GM21737 (cell line): ENCODE results near the gene TRPV5.

ENCODE experiments used
- ATAC-seq: cut with Tn5 transposase; IDR thresholded peaks from one replicate; pipeline ENCODE4 v1.9.1; 2021; ENCODE audit warnings: mild to moderate bottlenecking, moderate library complexity; ENCODE audit not compliant: unreplicated experiment

Gene TRPV5

GRCh38 chr7:142887282-142888015, 46.1 kb downstream of the TRPV5 start:
- ATAC-seq: no peak

- no peak for ATAC-seq
These were observed 46.7 kb downstream of the TRPV5 start for GRCh38 chr7:142886866-142887265.

GRCh38 chr7:142885311-142886230, 48.0 kb downstream of the TRPV5 start, which contains the start of gene TRPV6:
TSS of gene TRPV6 (minus strand) at chr7:142885745.
- ATAC-seq: no peak

GRCh38 chr7:142884286-142884640, 49.3 kb downstream of the TRPV5 start:
- ATAC-seq: no peak

GRCh38 chr7:142883571-142884285, 49.8 kb downstream of the TRPV5 start:
- ATAC-seq: no peak

- ATAC-seq: no peak
These were observed 50.4 kb downstream of the TRPV5 start for GRCh38 chr7:142883145-142883544.

GRCh38 chr7:142882338-142882678, 51.2 kb downstream of the TRPV5 start:
- no peak for ATAC-seq

- ATAC-seq: no peak
These were observed 51.8 kb downstream of the TRPV5 start for GRCh38 chr7:142881586-142882337.

- no peak for ATAC-seq
These were observed 52.6 kb downstream of the TRPV5 start for GRCh38 chr7:142880876-142881505.

- ATAC-seq: no peak
These were observed 54.5 kb downstream of the TRPV5 start for GRCh38 chr7:142879060-142879459.

GRCh38 chr7:142878315-142878714, 55.2 kb downstream of the TRPV5 start:
- no peak for ATAC-seq

GRCh38 chr7:142876991-142877910, 56.3 kb downstream of the TRPV5 start:
- no peak for ATAC-seq

- no peak for ATAC-seq
These were observed 57.1 kb downstream of the TRPV5 start for GRCh38 chr7:142876236-142876960.

GRCh38 chr7:142875456-142875855, 58.1 kb downstream of the TRPV5 start:
- ATAC-seq: no peak

GRCh38 chr7:142874837-142875236, 58.7 kb downstream of the TRPV5 start:
- ATAC-seq: no peak

- no peak for ATAC-seq
These were observed 59.1 kb downstream of the TRPV5 start for GRCh38 chr7:142874409-142874808.

GRCh38 chr7:142873871-142874270, 59.7 kb downstream of the TRPV5 start:
- ATAC-seq: no peak

- ATAC-seq: no peak
These were observed 60.2 kb downstream of the TRPV5 start for GRCh38 chr7:142873281-142873784.
